ENCODE data around the gene SH3BGRL2. TPM values are rescaled to one million over a fixed set of nuclear protein-coding genes. Genes with fewer than 3 reads are reported as not detected.
"Not testable (repeated sequence)": the region's sequence is repeated elsewhere in the genome, so short reads cannot be mapped to it uniquely, and the experiment has no call there.

SH3BGRL2 gene
- total RNA-seq, 1 donor from 2014 or later, result 0.13 TPM

DNA sequence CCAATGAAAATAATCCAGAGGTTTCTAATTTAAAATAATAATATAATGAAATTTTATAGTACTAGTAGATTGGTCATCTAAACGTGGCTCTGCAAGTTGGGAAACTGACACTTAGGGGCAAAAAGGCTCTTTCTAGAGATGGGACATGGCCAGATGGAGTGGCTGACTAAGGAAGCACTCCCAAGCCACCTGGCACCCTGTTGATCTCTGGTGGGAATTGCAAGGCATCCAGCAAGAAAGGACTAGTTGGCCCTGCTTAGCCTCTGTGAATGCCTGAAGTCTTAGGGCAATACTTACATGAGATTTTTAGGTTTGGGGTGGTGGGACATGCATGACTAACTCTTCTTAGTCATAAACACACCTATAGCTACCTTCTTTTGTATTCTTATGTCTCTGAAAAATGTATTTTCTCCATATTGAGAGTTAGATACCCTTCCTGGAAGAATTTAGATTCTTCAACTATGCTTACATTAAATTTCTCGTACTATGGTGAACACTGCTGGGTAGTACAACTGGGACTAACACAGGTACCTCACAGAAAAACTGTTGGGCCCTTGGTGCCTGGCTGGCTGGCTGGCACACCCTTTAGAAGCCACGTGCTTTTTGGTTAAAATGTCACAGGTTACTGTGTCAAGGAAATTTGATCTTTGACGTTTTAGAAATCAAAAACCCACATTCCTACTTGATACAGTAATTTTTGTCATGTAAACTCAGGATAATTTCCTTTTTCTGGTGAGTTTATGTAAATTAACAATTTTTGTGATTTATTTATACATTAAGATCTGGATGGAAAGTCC is 25.0 kb upstream of the SH3BGRL2 start:
- intact Hi-C loops (cut with micrococcal nuclease), result no loop called here
- no peak for DNase-seq (ENCODE audit: low spot score)
- Mint-ChIP-seq H3K9me3 (no peaks in the 10 kb centered on the region), H3K36me3 (ENCODE audit: low read depth) (no peaks in the 10 kb centered on the region), H3K4me3 (no peak overlapping the region), H3K4me1 (ENCODE audit: low read depth) (no peaks in the 10 kb centered on the region), H3K27me3 (ENCODE audit: insufficient read depth) (peaks cover 7% of the 10 kb centered on the region), H3K27ac (no peak overlapping the region)

DNA sequence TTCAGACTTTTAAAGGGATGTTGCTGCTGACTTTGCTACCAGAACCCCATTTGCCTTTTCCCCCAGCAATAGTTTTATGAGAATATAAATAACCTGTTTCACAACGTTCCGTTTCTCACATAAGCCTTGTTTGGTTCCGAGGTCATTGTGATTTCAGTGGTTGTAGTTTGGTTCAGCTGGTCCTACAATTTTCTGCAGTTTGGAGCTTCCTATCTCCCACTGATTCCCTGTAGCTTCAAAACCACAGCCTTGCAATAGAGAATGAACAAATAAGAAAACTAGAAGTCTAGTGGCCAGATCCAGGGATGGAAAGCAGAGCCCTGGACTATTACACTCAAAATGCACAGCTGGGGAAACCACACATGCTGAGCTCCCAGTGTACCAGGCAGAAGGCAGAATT is 24.1 kb upstream of the SH3BGRL2 start:
- H3K27ac Mint-ChIP-seq, result no peak overlapping the region
- H3K27me3 Mint-ChIP-seq (ENCODE audit: insufficient read depth), result peaks cover 7% of the 10 kb centered on the region
- no peak for DNase-seq (ENCODE audit: low spot score)
- H3K36me3 Mint-ChIP-seq (ENCODE audit: low read depth), result no peaks in the 10 kb centered on the region
- no peaks in the 10 kb centered on the region for H3K9me3 Mint-ChIP-seq
- no peaks in the 10 kb centered on the region for H3K4me1 Mint-ChIP-seq (ENCODE audit: low read depth)
- H3K4me3 Mint-ChIP-seq, result no peak overlapping the region
- intact Hi-C loops (cut with micrococcal nuclease), result no loop called here

DNA sequence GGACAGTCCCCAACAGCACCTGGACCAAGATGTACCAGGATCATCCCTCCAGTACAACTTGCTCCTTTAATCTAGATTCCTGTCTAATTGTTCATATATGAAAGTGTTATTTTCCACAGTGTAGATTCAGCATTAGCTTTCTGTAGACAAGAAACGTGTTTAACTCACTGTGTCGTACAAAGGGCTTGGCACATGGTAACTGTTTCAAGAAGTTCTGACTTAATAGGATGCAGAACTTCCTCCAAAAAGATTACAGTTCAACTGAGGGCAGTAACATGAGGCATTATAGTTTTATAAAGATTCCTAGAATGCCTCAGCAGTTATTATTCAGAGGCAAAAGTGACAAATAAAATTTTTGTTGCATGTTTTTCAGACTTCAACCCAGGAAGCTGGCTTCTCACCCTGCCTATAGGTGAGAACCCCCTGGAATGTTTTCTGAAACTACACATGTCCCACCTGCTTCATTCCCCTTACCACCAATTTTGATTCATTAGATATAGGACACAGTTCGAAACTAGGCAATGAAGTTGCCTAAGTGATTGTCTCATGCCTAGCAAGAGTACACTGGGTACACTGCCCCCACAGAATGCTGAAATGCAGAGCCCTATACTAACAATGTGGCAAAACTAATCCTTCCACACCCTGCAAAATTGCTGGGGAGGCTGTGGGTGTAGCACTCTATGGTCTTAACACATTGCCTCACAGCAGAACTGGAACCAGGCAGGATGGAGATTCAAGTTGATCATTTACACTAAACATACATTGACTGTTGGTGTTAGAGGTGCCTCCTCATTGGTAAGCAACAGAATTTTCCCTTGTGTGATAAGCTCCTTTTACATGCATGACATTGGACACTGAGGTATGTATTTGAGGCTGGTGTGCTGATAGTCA is 22.6 kb upstream of the SH3BGRL2 start:
- H3K4me3 Mint-ChIP-seq, result no peak overlapping the region
- intact Hi-C loops (cut with micrococcal nuclease), result no loop called here
- no peak overlapping the region for H3K27ac Mint-ChIP-seq
- H3K9me3 Mint-ChIP-seq, result no peaks in the 10 kb centered on the region
- peaks cover 7% of the 10 kb centered on the region for H3K27me3 Mint-ChIP-seq (ENCODE audit: insufficient read depth)
- DNase-seq (ENCODE audit: low spot score), result no peak
- H3K4me1 Mint-ChIP-seq (ENCODE audit: low read depth), result no peaks in the 10 kb centered on the region
- no peaks in the 10 kb centered on the region for H3K36me3 Mint-ChIP-seq (ENCODE audit: low read depth)

DNA sequence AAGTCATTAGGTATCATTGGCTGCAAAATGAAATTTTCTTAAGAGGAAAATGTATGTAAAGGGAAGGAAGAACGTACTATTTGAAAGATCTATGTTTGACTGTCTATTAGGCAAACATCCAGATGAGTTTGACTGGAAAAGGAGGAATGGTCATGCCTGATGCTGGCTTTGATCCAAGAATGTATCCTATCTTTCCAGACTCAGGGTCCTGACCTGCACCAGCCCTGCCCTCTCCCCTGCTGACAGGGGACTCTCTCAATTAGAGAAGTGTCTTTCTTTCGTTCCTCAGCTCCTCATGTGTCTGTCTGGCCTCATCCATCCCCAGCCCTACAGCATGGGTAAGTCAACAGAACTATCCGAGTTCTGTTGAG is 21.9 kb upstream of the SH3BGRL2 start:
- no peaks in the 10 kb centered on the region for H3K4me1 Mint-ChIP-seq (ENCODE audit: low read depth)

DNA sequence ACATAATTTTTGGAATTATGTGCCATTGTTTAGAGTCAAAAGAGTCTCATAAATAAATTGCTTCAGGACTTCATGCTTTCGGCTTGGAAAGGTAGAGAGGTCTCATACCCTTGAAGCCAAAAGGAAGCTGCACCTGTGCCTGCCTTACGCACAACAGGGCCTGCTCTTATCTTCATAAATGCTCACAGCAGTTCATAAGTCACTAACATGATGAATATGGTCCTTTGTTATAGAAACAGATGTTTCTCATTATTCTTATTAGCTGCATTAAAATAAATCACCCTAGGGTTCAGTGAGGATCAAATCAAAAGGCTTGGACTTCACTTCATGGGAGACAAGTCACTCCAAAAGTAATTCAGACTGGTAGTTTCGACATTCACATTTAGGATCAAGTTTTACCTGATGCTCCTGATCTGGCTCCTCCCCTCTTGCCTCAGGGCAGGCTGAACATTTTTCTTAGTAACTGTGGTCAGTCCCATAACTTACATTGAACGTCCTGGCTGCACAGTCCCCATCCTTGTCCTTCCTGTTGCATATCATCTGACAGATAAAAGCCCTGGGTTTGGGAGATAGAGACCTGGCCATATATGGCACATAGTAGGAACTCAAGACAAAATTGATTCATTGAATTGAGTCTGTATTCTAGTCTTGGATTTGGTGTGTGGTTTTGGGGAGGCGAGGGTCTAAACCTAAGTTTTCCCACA is 20.7 kb upstream of the SH3BGRL2 start:
- Mint-ChIP-seq H3K27me3 (ENCODE audit: insufficient read depth) (peaks cover 7% of the 10 kb centered on the region), H3K4me3 (no peak overlapping the region), H3K27ac (no peak overlapping the region), H3K4me1 (ENCODE audit: low read depth) (no peaks in the 10 kb centered on the region), H3K9me3 (no peaks in the 10 kb centered on the region), H3K36me3 (ENCODE audit: low read depth) (no peaks in the 10 kb centered on the region)
- intact Hi-C loops (cut with micrococcal nuclease), result no loop called here
- DNase-seq (ENCODE audit: low spot score), result no peak

More for the DNA sequence above, 21.9 kb upstream of the SH3BGRL2 start:
- intact Hi-C loops (cut with micrococcal nuclease), result no loop called here
- Mint-ChIP-seq H3K36me3 (ENCODE audit: low read depth) (no peaks in the 10 kb centered on the region), H3K27me3 (ENCODE audit: insufficient read depth) (peaks cover 7% of the 10 kb centered on the region), H3K4me3 (no peak overlapping the region), H3K27ac (no peak overlapping the region), H3K9me3 (no peaks in the 10 kb centered on the region)
- DNase-seq (ENCODE audit: low spot score), result no peak

DNA sequence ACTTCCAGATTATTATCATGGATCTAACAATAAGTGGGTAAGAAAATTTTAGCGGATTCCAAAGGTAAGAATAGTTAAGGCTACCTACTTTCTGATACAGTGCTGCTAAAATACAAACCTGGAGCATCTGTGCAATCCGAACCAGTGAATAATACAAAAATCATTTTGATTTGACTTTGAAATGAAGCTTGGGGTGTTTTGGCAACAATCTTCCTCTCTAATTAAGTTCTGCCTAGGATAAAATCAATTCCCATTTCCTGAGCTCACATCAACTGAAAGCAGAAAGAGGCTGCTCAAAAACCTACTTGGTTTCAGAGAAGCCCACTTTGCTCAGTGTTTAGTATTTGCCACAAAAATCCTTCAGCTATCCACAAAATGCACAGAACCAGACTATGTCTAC is 18.7 kb upstream of the SH3BGRL2 start:
- Mint-ChIP-seq H3K4me3 (no peak overlapping the region), H3K27ac (no peak overlapping the region), H3K36me3 (ENCODE audit: low read depth) (no peaks in the 10 kb centered on the region), H3K4me1 (ENCODE audit: low read depth) (no peaks in the 10 kb centered on the region), H3K27me3 (ENCODE audit: insufficient read depth) (peaks cover 2% of the 10 kb centered on the region), H3K9me3 (no peaks in the 10 kb centered on the region)
- intact Hi-C loops (cut with micrococcal nuclease), result no loop called here
- DNase-seq (ENCODE audit: low spot score), result no peak

DNA sequence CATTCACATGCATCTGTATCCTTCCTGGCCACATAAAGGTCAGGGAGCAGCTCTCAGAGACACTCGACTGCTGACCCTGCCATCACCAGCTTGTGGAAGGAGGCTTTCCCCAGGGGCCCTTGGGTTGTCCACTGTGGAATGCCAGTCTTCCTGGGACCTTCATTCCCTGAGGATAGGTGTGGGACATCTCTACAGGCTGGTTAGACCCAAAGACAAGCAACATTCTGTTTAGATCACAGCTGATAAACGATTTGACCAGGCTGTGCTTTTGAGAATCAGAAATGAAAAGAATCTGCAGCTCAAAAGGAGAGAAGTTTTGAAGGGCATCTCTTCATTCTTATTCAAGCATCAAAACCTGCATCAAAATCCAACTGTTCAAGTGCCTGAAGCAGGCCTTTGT is 18.2 kb upstream of the SH3BGRL2 start:
- H3K27ac Mint-ChIP-seq, result no peak overlapping the region
- no peak overlapping the region for H3K4me3 Mint-ChIP-seq
- H3K9me3 Mint-ChIP-seq, result no peaks in the 10 kb centered on the region
- H3K4me1 Mint-ChIP-seq (ENCODE audit: low read depth), result no peaks in the 10 kb centered on the region
- DNase-seq (ENCODE audit: low spot score), result no peak
- intact Hi-C loops (cut with micrococcal nuclease), result no loop called here
- H3K27me3 Mint-ChIP-seq (ENCODE audit: insufficient read depth), result no peaks in the 10 kb centered on the region
- H3K36me3 Mint-ChIP-seq (ENCODE audit: low read depth), result no peaks in the 10 kb centered on the region

DNA sequence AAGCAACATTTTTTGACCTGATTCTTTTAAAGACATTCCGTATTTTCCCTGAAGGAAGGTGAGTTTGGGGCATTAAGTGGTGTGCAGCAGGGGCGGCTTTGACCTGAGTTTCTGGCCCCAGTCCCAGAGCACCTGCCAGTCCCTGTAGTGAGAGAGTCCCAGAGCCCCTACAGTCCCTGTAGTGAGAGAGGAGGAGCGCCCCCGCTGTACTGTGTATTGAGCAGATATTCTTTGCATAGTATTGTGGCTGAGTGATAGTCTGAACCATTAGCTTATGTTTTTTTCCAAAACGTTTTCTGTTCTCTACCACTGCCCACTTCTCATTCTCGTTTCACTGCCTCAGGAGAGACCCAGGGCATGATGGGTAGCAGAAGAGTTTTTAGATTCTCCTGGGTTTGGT is 17.2 kb upstream of the SH3BGRL2 start:
- no peaks in the 10 kb centered on the region for H3K9me3 Mint-ChIP-seq
- H3K4me1 Mint-ChIP-seq (ENCODE audit: low read depth), result no peaks in the 10 kb centered on the region
- H3K27me3 Mint-ChIP-seq (ENCODE audit: insufficient read depth), result no peaks in the 10 kb centered on the region
- no peak overlapping the region for H3K4me3 Mint-ChIP-seq
- H3K36me3 Mint-ChIP-seq (ENCODE audit: low read depth), result no peaks in the 10 kb centered on the region
- no peak overlapping the region for H3K27ac Mint-ChIP-seq
- intact Hi-C loops (cut with micrococcal nuclease), result no loop called here
- DNase-seq (ENCODE audit: low spot score), result no peak

DNA sequence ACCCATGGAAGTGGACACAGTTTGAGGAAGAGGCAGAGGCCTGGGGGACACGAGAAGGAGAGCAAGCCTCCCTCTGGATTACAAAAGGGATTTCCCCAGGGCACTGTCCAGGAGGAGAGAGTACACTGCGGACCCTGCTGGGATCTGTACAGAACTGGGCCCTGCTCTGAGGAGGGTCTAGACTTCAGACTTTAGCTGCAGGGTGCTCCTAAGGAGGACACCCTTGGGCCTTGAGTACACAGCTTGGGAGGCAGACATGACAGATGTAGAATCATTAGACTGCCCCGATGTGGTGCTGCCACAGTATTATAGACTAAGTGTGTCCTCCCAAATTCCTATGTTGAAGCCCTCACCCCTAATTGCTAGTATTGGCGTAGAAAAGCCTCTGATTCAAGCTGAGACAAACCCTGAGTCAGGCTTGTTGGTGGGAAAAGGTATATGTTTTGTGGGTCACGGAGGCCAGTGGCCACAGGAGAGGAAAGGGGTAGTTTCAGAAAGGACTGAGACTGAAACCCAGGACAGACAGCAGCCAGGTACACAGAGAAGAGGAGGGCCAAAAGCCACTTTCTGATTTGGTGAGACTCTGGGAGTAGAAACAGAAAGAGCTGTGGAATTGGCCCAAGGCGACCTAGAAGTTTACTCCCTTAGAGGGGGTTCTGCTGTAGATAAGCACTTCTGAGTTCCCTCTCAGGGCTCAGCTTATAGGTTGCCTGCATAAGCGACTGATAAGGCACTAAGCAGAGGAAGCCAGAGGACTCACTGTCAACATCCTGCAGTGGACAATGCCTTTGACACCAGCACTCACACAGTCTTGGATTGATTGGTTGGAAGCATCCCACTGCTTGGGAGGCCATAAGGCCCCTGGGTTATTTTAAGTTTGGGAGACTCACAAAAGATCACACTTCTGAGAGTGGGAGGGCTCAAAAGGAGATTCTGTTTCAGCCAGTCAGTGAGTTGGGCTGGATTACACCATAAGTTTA is 16.5 kb upstream of the SH3BGRL2 start:
- Mint-ChIP-seq H3K27ac (no peak overlapping the region), H3K4me3 (no peak overlapping the region), H3K9me3 (no peaks in the 10 kb centered on the region), H3K36me3 (ENCODE audit: low read depth) (no peaks in the 10 kb centered on the region), H3K27me3 (ENCODE audit: insufficient read depth) (no peaks in the 10 kb centered on the region), H3K4me1 (ENCODE audit: low read depth) (no peaks in the 10 kb centered on the region)
- DNase-seq (ENCODE audit: low spot score), result no peak
- intact Hi-C loops (cut with micrococcal nuclease), result no loop called here

DNA sequence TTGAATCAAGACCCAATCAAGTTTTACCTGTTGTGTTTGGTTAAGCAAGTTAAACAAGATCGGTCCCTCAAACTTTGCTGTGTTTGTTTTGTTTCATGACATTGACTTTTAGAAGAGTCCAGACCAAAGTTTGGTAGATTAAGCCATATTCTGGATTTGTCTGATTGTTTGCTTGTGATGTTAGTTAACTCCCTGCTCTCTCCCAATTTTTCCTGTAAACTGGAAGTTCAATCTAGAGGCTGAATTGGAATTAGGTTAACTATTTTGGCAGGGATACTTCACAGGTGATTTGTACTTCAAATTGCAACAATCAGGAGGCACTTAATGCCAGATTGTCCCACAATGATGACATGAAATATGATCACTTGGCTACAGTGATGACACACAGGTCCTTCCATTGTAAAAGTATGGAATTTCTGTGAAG is 13.6 kb upstream of the SH3BGRL2 start:
- Mint-ChIP-seq H3K4me1 (ENCODE audit: low read depth) (no peaks in the 10 kb centered on the region), H3K27ac (no peak overlapping the region), H3K4me3 (no peak overlapping the region), H3K36me3 (ENCODE audit: low read depth) (no peaks in the 10 kb centered on the region), H3K9me3 (no peaks in the 10 kb centered on the region), H3K27me3 (ENCODE audit: insufficient read depth) (no peaks in the 10 kb centered on the region)
- intact Hi-C loops (cut with micrococcal nuclease), result no loop called here
- DNase-seq (ENCODE audit: low spot score), result no peak

DNA sequence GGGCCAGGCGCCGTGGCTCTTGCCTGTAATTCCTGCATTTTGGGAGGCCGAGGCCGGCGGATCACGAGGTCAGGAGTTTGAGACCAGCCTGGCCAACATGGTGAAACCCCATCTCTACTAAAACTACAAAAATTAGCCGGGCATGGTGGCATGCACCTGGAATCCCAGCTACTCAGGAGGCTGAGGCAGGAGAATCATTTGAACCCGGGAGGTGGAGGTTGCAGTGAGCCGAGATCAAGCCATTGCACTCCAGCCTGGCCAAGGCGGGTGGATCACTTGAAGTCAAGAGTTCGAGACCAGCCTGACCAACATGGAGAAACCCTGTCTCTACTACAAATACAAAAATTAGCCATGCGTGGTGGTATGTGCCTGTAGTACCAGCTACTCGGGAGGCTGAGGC is 12.7 kb upstream of the SH3BGRL2 start:
- H3K9me3 Mint-ChIP-seq; intact Hi-C loops (cut with micrococcal nuclease); H3K36me3 Mint-ChIP-seq (ENCODE audit: low read depth); H3K27me3 Mint-ChIP-seq (ENCODE audit: insufficient read depth); DNase-seq (ENCODE audit: low spot score); H3K27ac Mint-ChIP-seq; H3K4me3 Mint-ChIP-seq; H3K4me1 Mint-ChIP-seq (ENCODE audit: low read depth): not testable (repeated sequence)

DNA sequence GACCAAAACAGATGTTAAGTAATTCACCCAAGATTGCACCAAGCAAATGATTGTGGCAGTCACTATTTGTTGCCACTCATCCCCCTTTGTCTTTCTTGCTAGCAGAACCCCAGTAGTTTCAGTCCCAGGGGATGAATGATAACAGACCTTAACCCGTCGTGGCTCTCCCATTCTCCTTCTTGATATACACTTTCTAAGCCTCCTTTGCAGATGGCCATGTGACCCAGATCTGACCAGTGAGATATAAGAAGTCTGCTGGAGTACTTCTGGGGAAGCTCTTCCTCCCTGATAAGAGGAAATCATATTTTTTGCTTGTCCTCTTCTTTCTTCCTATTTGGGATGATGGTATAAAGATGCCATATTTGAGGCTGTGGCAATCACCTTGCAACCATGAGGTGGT is 9.6 kb upstream of the SH3BGRL2 start:
- no peak overlapping the region for H3K27ac Mint-ChIP-seq
- no peaks in the 10 kb centered on the region for H3K36me3 Mint-ChIP-seq (ENCODE audit: low read depth)
- no peak overlapping the region for H3K4me3 Mint-ChIP-seq

More for the DNA sequence above, 9.6 kb upstream of the SH3BGRL2 start:
- Mint-ChIP-seq H3K9me3 (no peaks in the 10 kb centered on the region), H3K4me1 (ENCODE audit: low read depth) (no peaks in the 10 kb centered on the region), H3K27me3 (ENCODE audit: insufficient read depth) (no peaks in the 10 kb centered on the region)
- intact Hi-C loops (cut with micrococcal nuclease), result no loop called here
- no peak for DNase-seq (ENCODE audit: low spot score)

Measured in activated T-helper 1 cell treated with anti-CD3 and anti-CD28 coated beads, Interleukin-12 subunit alpha, Interleukin-12 subunit beta, Interleukin-2, Interleukin-4 antibody, amounts not matched to agents 30 ng/mL and 10 ng/mL and 1 ng/mL, durations not matched to agents 14 hours and 24 hours and 36 hours (primary cell).